Prostate gland (tissue), 2 donors: Measurements from ENCODE around the gene CTBP2.

Experiments
- POLR2A ChIP-seq: fragments of 450-650 bp; IDR thresholded peaks from one replicate; pipeline ENCODE4 v1.6.1; 2016; ENCODE audit warnings: antibody characterized with exemption, mild to moderate bottlenecking
- POLR2AphosphoS5 ChIP-seq: sonication (generic); formaldehyde crosslinking; IDR thresholded peaks from one replicate; pipeline ENCODE4 v1.6.1; 2017; ENCODE audit warnings: antibody characterized with exemption
- TF ChIP-seq, protein P1 (sequence below), 4 experiments: fragments of 200-600 bp in 2 of 4; fragments of 450-650 bp in 2 of 4; sonication (generic) in 2 of 4; IDR thresholded peaks; 1 replicate in 3 of 4; 2 replicates in 1 of 4; pipeline ENCODE4 v1.5.1; 2016 to 2019; ENCODE audit warnings: antibody characterized with exemption in 4 of 4, mild to moderate bottlenecking in 2 of 4, moderate library complexity in 2 of 4

DNA sequence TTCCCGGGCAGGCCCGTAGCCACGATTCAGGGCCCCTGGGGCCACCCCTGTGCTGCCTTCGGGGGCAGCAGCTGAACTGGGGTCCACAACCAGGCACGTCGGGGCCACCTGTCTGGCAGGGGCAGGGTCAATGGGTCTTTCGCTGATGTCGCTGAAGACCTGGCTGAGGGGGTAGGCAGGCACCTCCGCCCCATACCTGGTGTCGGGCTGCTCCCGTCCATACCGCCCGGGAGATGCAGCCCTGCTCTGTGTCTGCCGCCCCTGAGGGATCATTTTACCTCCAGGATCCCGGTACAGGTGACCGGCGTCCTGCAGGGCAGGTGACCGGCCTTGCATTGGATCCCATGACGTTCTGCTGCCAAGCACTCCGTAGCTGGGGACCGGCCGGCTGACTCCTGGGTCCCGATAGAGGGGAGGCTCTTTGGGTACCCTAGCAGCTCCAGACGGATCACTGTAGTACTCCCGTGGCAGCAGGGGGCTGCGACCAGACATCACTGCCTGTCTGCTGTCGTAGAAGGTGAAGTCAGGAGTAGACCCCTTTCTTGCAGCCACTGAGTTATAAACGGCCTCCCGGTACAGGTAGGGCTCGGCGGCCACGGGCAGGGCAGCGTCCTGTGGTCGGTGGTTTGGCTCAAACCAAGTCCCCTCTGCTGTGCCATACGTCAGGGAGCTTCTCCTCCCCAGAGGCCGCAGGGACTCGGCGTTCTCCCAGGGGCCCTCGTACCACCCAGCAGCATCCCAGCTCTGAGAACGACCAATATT is 133.2 kb downstream of the CTBP2 start:
- TF ChIP-seq, protein P1, sequence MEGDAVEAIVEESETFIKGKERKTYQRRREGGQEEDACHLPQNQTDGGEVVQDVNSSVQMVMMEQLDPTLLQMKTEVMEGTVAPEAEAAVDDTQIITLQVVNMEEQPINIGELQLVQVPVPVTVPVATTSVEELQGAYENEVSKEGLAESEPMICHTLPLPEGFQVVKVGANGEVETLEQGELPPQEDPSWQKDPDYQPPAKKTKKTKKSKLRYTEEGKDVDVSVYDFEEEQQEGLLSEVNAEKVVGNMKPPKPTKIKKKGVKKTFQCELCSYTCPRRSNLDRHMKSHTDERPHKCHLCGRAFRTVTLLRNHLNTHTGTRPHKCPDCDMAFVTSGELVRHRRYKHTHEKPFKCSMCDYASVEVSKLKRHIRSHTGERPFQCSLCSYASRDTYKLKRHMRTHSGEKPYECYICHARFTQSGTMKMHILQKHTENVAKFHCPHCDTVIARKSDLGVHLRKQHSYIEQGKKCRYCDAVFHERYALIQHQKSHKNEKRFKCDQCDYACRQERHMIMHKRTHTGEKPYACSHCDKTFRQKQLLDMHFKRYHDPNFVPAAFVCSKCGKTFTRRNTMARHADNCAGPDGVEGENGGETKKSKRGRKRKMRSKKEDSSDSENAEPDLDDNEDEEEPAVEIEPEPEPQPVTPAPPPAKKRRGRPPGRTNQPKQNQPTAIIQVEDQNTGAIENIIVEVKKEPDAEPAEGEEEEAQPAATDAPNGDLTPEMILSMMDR (IDR thresholded peaks at IDR 0.05) = no peak
- TF ChIP-seq POLR2A (no peak), POLR2AphosphoS5 (no peak)
